ENCODE measurements around the gene LYPD1. TPM values are rescaled to one million over a fixed set of nuclear protein-coding genes. Genes with fewer than 3 reads are reported as not detected.
A peak's percentile ranks its signal among the peaks of the same experiment; 100 is the strongest.

Gene LYPD1
- total RNA-seq, 1 donor from 2014 or later = 53.2 TPM

- no peak for TF ChIP-seq CTCF (IDR thresholded peaks at IDR 0.05; ENCODE audit: insufficient read depth, low read length, poor library complexity, severe bottlenecking)
- no peak for DNase-seq (ENCODE audit: low read depth)
- peak overlapping the region; percentile 91 for H3K4me3 ChIP-seq (ENCODE audit: low read depth, low read length)
- no peaks in the 10 kb centered on the region for H3K36me3 ChIP-seq (ENCODE audit: control insufficient read depth, insufficient read depth, low read length)
- H3K27me3 ChIP-seq (ENCODE audit: control insufficient read depth, insufficient read depth, low read length) = no peaks in the 10 kb centered on the region
These were observed 618 bp upstream of the LYPD1 start for GRCh38 chr2:132670496-132671150.

- TF ChIP-seq CTCF (IDR thresholded peaks at IDR 0.05; ENCODE audit: insufficient read depth, low read length, poor library complexity, severe bottlenecking) = peak; percentile 55
- DNase-seq (ENCODE audit: low read depth) = no peak
- peak overlapping the region; percentile 91 for H3K4me3 ChIP-seq (ENCODE audit: low read depth, low read length)
- no peaks in the 10 kb centered on the region for H3K36me3 ChIP-seq (ENCODE audit: control insufficient read depth, insufficient read depth, low read length)
- no peaks in the 10 kb centered on the region for H3K27me3 ChIP-seq (ENCODE audit: control insufficient read depth, insufficient read depth, low read length)
These were observed 758 bp downstream of the LYPD1 start for GRCh38 chr2:132668987-132669907.

- no peak for DNase-seq (ENCODE audit: low read depth)
- TF ChIP-seq CTCF (IDR thresholded peaks at IDR 0.05; ENCODE audit: insufficient read depth, low read length, poor library complexity, severe bottlenecking) = peak; percentile 72
- H3K4me3 ChIP-seq (ENCODE audit: low read depth, low read length) = peak overlapping the region; percentile 91
- no peaks in the 10 kb centered on the region for H3K27me3 ChIP-seq (ENCODE audit: control insufficient read depth, insufficient read depth, low read length)
- H3K36me3 ChIP-seq (ENCODE audit: control insufficient read depth, insufficient read depth, low read length) = no peaks in the 10 kb centered on the region
These were observed 1.7 kb downstream of the LYPD1 start for GRCh38 chr2:132668189-132668823.

- H3K4me3 ChIP-seq (ENCODE audit: low read depth, low read length) = peak overlapping the region; percentile 91
- H3K36me3 ChIP-seq (ENCODE audit: control insufficient read depth, insufficient read depth, low read length) = no peaks in the 10 kb centered on the region
- DNase-seq (ENCODE audit: low read depth) = no peak
- no peak for TF ChIP-seq CTCF (IDR thresholded peaks at IDR 0.05; ENCODE audit: insufficient read depth, low read length, poor library complexity, severe bottlenecking)
- H3K27me3 ChIP-seq (ENCODE audit: control insufficient read depth, insufficient read depth, low read length) = no peaks in the 10 kb centered on the region
These were observed 2.3 kb downstream of the LYPD1 start for GRCh38 chr2:132667706-132668105.

GRCh38 chr2:132665401-132666140, 4.4 kb downstream of the LYPD1 start:
- H3K4me3 ChIP-seq (ENCODE audit: low read depth, low read length) = peak overlapping the region; percentile 8
- no peak for DNase-seq (ENCODE audit: low read depth)
- no peak for TF ChIP-seq CTCF (IDR thresholded peaks at IDR 0.05; ENCODE audit: insufficient read depth, low read length, poor library complexity, severe bottlenecking)
- H3K27me3 ChIP-seq (ENCODE audit: control insufficient read depth, insufficient read depth, low read length) = no peaks in the 10 kb centered on the region
- H3K36me3 ChIP-seq (ENCODE audit: control insufficient read depth, insufficient read depth, low read length) = no peaks in the 10 kb centered on the region

Data from kidney epithelial cell (primary cell).